Renal cortex interstitium (tissue), 11 donors: ENCODE measurements around the gene DGLUCY. TPM values are rescaled to one million over a fixed set of nuclear protein-coding genes. Genes with fewer than 3 reads are reported as not detected.
"Not testable (repeated sequence)": the region's sequence is repeated elsewhere in the genome, so short reads cannot be mapped to it uniquely, and the experiment has no call there.

Experiments
- DNase-seq, 11 donors: peaks; one replicate each; pipeline ENCODE4 v3.0.0-alpha.2; 2013; ENCODE audit warnings: low read depth in 9 of 11, low spot score in 4 of 11; ENCODE audit errors: extremely low read depth in 1 of 11
- polyA plus RNA-seq, 3 donors: library from polyadenylated mRNA; unstranded; fragments of 120-200 nt; gene quantifications; one replicate each; pipeline ENCODE4 v1.2.1, GENCODE V29; 2013; ENCODE audit not compliant: insufficient read length in 3 of 3

The DGLUCY gene
- polyA plus RNA-seq, 3 donors: 65.4 to 79.2 (median 73.4) TPM

DNA sequence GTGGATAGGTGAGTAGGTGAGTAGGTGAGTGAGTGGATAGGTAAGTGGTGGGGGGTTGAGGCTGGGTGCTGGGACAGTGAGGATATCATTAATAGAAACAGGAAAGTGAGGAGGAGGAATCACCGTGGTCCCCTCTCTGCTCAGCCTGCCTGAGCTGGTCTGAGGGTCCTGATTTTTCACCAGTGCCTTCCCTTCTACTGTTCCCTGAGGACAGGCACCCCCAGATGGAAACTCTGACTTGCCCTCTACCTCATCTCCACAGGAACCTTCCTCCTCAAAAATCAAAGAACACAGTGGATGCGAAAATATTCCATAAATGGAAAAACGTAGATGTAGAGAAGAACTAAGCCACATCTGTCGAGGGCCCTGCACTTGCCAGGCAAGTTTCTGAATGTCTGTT, 128.8 kb downstream of the DGLUCY start:
- no peak for DNase-seq

DNA sequence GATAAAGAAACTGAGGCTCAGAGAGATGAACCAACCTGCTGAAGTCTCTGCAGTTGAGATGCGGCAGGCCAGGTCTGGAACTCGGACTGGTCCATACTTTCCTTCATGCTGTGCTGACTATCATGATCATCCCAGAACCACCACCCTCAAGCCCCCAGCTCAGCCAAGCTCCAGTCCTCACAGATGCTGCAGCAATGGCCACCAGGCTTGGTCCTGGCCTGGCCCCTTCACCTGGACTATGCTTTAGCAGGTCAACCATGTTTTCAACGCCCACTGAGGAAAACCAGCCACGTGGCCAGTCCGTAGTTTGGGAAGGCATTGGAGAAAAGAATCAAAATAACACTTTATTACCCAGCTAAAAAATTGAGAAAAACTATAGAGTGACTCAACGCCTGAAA, 129.2 kb downstream of the DGLUCY start:
- DNase-seq: no peak

DNA sequence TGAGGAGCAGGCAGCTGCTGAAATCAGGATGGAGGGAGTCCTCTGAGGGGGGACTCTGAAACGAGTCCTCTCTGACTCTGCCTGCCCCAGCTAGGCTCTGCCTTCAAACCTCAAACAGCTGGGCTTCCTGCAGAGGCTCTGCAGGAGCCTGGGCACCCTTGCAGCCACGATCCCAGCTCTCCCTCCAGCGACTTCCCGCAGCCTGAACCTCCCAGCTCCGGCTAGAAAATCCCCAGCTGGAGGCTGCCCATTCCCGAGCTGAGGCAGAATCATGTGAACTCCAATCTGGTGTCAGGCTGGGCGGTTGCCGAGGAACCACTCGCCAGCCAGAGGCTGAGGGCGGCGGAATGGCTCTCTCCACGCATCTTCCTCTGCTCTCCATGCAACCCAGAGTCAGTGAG, 130.6 kb downstream of the DGLUCY start, which contains the start of gene GPR68:
GPR68 (minus strand) TSS at position 204 of the 401 bp plus-strand sequence. CDS start 9,654 bp downstream, outside the sequence.
- peak in 2 of 11 donors; percentile 33 to 37 for DNase-seq

DNA sequence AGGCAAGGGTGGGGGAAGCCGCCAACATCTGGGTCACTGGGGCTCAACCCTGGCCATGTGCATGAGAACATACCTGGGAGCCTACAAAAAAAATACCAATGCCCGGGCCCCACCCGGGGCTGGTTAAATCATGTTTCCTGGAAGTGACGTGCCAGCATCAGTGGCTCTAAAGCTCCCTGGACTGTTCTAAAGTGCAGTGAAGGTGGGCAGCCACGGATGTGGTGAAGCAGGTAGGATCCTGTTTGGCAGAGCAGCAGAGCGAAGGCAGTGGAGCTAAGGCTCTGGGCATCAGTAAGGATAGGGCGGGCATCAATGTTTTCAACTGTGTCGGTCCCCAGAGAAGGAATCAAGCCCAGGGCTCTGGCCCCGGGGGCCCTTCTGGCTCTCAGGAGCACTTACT, 131.2 kb downstream of the DGLUCY start:
- DNase-seq: no peak

DNA sequence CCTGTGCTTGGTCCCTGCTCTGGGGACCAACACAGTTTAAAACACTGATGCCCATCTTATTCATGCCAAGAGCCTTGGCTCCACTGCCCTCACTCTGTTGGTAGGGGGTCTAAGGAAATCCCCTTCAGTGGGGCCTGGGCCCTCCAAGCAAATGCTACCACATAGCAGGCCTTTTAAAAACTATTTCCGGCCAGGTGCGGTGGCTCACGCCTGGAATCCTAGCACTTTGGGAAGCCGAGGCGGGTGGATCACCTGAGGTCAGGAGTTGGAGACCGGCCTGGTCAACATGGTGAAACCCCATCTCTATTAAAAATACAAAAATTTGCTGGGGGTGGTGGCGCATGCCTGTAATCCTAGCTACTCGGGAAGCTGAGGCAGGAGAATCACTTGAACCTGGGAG, 131.7 kb downstream of the DGLUCY start:
- DNase-seq: not testable (repeated sequence)

DNA sequence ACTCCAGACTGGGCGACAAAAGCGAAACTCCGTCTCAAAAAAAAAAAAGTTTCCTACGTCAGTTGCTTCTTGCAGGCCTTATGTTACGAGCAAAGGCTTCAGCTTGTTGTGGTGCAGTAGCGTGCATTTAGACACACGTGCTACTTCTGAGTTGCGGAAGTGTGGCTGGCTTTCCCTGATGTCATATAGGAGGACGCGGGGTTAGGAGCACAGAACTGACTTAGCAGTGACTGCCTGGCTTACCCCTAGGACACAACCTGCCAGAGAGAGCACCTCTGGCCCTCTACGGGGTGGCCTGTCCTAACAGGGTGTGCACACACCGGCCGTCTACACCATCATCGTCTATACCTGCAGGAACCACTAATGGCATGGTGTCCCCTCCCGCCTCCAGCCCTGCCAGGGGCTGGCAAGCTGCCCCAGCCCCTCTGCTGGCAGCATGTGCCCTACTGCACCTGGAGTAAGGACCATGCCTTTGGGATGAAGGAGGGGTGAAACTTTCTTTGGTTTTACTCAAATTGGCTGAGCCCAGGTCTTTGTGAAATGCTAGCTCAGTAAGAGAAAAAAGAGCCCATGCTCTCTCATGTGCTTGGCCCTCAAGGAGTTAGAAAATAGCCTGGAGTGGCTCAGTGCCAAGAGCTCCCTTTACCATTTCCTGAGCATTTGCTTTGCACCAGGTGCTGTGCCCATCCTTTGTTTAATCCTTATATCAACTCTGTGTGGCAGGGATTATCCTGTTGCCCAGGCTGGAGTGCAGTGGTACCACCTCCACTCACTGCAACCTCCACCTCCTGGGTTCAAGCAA, 132.4 kb downstream of the DGLUCY start:
- DNase-seq: no peak

DNA sequence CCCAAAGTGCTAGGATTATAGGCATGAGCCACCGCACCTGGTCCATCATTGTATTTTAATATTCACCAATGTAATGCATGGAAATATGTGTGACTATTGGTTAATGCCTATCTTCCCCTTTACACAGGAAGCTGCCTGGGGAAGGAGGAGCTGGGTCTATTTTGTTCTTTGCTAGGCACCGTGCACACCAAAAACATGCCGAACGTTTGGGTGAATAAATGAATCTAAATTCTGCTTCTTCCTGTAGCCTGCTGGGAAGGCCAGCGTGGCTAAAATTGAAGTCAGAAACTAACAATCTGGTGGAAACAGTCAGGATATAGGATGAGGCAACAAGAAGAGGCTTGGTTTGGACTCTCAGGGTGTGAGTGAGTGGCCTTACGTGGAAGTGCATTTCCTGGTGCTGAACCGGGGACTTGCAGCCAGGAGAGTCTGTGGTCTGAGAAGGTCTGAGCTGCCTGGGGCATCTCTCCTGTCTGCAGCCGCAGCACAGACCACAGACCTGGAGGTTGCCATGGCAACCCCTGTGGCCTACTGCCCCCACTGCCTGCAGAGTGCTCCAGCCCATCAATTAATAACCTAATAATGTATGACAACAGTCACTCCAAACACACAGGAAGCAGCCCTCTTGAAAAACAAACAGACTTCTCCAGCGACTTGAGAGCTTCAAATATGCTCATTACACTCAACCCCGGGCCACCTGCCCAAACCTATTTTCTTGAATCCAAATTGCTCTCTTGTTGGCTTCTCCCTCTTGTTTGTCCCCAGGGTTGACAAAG, 136.2 kb downstream of the DGLUCY start:
- DNase-seq: peak in 1 of 11 donors; percentile 30

DNA sequence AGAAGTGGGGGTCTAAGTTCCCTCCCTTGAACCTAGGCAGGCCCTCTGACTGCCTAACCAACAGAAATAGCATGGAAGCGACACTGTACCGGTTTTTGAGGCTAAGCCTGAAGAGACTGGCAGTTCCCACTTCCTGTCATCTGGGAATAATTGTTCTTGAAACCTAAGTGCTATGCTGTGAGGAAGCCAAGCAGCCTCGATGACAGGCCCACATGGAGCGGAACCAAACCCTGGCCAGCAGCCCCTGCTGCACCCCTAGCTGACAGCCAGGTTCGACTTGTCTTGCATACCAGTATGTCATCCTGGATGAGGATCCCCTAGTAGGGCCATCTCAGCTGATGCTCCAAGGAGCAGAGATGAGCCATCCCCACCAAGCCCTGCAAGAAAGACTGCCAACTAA, 137.0 kb downstream of the DGLUCY start:
- no peak for DNase-seq

DNA sequence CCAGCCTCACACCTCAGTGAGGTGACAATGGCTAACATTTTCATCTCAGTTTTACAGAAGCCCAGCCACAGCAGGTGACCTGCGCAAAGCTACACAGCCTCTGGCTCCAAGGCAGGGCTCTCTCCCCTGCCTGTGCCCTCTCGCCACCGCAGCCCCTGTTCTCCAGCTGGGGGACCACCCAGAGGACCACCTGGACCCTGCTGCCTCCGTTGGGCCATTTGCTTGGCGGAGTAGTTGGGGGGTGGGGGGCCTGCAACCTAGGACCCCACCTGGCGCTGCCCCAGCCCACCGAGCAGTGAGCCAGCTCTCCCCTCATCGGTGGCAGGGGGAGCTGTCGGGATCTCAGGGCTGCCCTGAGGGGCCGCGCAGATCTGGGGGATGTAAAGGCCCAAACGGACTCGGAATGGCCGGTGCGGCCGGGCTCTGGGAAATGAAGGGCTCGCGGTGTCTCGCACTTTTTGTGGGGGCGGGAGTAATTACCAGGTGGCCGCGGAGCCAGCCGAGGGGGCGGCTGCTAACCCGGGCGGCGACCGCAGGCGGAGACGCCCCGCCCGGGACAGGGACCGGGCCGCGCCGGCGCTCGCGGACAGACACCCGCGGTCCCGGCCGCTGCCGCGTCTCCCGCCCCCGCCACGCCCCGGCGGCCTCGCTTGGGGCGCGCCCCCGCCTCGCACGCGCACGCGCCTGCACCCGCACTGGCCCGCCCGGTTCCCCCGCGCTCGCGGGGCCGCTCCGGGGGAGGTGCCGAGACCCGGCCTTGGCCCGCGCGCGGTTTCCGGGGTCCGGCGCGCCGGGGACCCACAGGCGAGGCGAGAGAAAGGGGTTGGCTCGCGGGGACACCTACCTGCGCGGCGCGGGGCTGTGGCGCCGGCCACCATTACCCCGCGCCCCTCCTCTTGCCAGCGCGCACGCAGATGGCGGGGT, 139.3 kb downstream of the DGLUCY start:
- no peak for DNase-seq

DNA sequence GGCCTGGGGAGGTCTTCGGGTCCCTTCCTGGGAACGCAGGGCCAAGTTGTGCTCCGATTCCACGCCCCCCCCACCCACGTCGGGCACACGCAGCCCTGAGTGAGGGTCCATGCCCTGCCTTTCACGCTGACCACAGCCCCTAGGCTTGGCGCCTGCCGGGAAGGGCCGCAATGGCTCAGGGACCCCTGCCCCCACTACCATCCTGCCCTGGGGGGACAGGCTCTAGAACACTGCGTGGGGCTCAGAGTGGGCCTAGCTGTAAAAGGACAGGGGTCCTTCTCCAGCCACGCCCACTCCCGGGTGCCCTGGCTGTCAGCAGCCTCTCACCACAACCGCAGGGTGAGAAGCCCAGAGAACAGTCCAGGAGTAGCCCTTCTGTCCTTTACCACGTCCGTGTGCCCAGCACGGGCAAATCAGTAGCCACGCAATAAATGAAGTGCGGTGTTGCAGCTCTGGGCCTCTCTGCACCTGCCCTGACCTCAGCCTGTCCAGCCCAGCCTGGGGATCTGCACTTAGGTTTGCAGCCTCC, 140.0 kb downstream of the DGLUCY start:
- no peak for DNase-seq

DNA sequence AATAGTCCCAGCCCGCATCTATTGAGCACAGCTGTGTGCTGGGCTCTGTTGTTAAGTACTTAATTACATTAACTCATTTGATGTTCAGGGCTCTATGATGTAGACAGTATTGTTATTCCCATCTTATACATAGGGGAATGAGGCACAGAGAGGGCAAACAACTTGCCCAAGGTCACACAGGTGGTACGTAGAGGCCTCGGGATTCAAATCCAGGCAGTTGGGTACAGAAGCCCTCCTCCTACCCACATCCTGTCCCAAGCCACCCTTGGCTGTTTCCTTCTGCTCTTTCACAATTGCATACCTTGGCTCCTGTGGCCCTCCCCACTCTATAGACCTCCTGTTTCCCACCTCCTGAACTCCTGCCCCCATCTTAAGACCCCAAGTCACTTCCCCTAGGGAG, 140.6 kb downstream of the DGLUCY start:
- DNase-seq: no peak

DNA sequence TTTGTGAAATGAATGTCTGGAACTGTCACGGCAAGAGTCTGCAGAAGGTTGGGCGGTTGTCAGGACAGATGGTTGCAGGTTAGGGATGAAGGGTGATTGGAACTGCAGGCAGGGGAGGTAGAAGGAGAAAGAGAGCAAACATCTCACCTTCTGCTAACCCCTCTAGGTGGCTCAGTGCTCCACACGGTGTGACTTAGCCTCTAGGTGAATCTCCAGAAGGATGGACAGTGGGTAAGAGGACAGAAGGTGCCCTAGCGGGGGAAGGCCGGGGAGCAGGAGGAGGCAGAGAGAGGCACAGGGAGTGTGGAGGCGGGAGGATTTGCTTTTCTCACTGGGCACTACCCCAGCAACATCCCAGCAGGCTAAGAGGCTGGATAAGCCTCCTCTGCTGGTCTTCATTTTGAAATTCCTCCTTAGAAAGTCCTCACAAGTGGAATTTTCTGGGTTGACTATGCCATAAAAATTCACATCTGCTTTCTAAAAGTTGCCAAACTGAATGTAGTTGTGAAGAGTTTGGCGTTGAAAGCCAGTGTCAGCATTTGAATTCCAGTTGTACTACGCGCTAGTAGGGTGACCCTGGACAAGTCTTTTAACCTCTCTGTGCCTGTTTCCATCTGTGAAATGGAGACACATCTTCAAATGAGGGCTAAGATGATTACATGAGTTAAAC, 141.3 kb downstream of the DGLUCY start:
- no peak for DNase-seq

DNA sequence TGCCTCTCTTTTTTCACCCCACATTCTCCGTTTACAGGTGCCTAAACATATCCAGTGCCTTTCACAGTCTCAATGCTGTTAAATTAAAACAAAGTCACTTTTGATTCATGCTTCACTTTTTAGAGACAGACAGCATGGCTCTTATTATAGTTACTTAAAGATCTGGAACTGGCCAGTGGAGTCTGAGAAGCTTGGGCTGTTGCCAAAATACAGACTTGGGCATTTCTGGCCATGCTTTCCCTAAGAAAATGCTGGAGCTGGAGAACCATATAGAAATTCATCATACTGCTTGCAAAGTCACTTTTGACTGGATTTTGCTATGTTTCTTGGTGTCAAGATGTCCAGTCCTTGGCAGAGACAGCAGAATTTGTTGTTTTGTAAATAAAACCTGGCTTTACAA, 142.8 kb downstream of the DGLUCY start:
- no peak for DNase-seq

DNA sequence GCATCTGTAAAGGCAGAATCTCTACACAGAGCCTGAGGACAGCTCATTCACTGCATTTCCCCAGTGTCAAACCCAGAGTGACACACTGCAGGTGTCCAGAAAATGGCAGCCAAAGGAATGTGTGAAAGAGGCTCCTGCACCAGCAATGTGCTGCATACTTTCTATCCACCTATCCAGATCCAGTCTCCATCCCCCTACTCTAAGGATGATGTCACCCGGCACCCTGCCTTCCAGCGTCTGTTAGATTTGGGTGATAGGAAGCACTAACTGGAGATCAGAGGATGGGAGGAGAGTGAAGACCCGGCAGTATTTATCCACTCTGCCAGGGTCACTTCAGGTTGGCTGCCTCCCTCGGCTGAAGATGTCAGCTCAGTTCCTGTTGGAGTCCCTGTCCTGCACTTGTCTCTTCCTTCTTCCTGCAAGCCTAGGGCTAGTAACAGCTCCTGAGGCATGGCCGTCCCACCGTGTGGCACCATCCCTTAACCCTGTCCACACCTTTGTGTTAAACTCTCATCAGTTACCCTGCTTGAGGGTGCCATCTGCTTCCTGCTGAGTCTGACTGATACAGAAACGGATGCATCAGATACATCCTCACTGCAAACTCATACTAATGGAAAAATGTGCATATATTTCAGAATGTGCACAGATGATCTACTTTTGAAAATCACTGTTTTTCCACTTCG, 143.6 kb downstream of the DGLUCY start:
- no peak for DNase-seq

DNA sequence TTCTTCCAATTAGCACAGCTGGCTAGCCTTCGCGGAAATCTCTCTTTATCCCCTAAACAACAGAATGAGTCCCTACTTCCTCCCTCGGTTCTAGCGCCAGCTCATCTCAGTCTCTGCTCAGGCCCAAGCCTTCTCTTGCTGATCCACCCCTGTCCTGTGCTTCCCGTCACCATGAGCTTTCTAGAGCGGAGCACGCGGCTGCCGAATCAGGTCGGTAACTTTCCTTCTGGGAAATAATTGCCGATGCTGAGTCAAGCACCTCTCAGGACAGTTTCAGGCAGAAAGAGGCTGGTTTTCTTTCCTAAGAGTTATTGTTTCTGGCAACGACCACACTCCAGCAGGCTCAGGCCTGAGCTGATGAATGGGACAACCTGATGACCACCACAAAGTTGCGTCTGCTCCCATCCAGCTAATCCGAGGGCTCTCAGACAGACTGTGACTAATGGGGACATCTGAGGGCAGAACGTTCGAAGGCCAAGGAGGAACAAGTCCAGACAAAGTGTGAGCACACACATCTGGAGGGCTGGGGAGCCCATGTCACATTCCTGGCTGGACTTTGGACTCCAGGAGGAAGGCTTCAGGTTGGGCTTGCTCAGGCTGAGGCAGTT, 144.2 kb downstream of the DGLUCY start:
- DNase-seq: peak in 2 of 11 donors; percentile 18 to 46

DNA sequence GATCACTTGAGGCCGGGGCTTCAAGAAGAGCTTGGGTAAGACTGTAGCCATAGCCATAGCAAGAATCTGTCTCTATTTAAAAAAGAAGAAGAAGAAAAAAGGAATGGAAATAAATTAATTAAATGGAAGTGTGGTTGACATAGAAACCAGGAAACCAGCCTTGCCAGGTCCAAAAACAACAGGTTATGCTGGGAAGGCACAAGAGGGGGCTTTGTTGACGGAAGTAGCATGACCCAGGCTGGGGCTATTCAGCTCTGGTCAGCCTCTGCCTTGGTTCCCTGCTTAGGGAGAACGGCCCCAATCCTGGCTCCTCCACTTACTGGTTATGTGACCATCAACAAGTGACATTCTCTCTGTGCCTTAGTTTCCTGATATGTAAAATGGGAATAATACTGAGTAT, 145.0 kb downstream of the DGLUCY start:
- DNase-seq: no peak

DNA sequence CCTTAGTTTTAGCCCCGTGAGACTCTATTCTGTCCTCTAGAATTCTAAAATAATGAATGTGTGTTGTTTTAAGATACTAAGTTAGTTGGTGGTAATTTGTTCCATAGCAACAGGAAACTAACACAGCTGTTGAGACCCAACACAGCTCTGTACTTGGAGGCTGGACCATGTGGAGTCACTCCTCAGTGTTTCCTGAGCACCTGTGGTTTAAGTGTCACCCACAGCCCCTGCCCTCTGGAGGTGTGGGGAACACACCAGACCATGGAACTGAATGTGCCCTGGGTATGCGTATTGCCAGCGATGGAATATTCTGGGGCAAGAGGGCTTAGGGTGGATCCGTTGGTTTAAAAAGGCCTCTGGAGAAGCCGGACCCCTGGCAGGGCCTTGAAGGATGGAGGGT, 147.2 kb downstream of the DGLUCY start:
- no peak for DNase-seq
